Activated CD8-positive, alpha-beta T cell treated with anti-CD3 and anti-CD28 coated beads for 36 hours (primary cell): ENCODE results near the gene WWC1. TPM values are rescaled to one million over a fixed set of nuclear protein-coding genes. Genes with fewer than 3 reads are reported as not detected.

Experiments used
- ATAC-seq: fragments of 200-7000 bp; cut with Tn5 transposase; one replicate; pipeline ENCODE4 v1.10.0; 2021; ENCODE audit warnings: mild to moderate bottlenecking, moderate library complexity
- CTCF ChIA-PET: fragments of 350-600 bp; sonication (Branson Sonifier 250); formaldehyde crosslinking; loops from one replicate; lab custom pipeline; 2021; ENCODE audit warnings: antibody characterized with exemption; lab: Charles Lee
- POLR2A ChIA-PET: fragments of 350-600 bp; sonication (Branson Sonifier 250); formaldehyde crosslinking; loops from one replicate; lab custom pipeline; 2021; ENCODE audit warnings: antibody characterized with exemption; lab: Charles Lee
- DNase-seq: peaks from one replicate; pipeline ENCODE4 v3.0.0-alpha.2; 2020
- H3K27ac Mint-ChIP-seq: one replicate; pipeline ENCODE4 v1.8.0; 2021; ENCODE audit warnings: mild to moderate bottlenecking, mixed read lengths
- H3K27me3 Mint-ChIP-seq: one replicate; pipeline ENCODE4 v1.8.0; 2021; ENCODE audit warnings: mixed read lengths
- H3K36me3 Mint-ChIP-seq: one replicate; pipeline ENCODE4 v1.8.0; 2021; ENCODE audit warnings: low read depth, mixed read lengths
- H3K4me1 Mint-ChIP-seq: one replicate; pipeline ENCODE4 v1.8.0; 2021; ENCODE audit warnings: low read depth, mixed read lengths
- H3K4me3 Mint-ChIP-seq: one replicate; pipeline ENCODE4 v1.8.0; 2021; ENCODE audit warnings: mild to moderate bottlenecking, moderate library complexity, mixed read lengths
- H3K9me3 Mint-ChIP-seq: one replicate; pipeline ENCODE4 v1.8.0; 2021; ENCODE audit warnings: mixed read lengths
- CTCF ChIP-seq: fragments of 200-600 bp; IDR thresholded peaks from one replicate; pipeline ENCODE4 v1.8.0; 2022; ENCODE audit warnings: antibody characterized with exemption, mild to moderate bottlenecking
- intact Hi-C: fragments of 100-400 bp; cut with micrococcal nuclease; formaldehyde crosslinking; loops from one replicate; pipeline ENCODE4 v1.10.0; 2022
- total RNA-seq, 2 experiments: library from RNA; stranded (reverse); gene quantifications; one replicate each; pipeline ENCODE4 v1.2.3, GENCODE V29; 2021

WWC1 gene
- total RNA-seq, 2 experiments from 2014 or later, result 0.45 to 0.47 TPM

DNA sequence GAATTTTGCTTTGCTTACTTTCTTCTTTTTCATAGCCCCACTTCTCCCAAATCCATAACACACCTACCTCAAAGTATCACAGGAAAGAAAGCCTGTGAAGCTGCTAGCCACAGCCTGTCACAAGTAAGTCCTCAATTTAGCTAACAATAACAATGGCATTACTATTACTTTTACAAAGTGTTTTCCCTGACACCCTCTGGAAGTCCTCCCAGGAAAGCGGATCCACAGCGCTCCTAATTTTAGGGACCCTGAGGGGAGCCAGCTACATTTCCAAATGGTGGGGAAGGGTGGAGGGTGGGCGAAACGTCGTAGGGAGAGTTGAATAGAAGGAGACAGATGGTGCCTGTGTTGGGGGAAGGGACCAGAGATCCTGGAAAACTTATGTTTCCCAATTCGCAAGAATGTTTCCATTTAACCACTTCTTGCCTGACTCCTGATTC, 523 bp upstream of the WWC1 start:
- ChIA-PET POLR2A (no interaction called here), CTCF (no interaction called here)
- intact Hi-C loops, result no loop called here
- Mint-ChIP-seq H3K4me1 (peaks cover 5% of the 10 kb centered on the region), H3K36me3 (no peaks in the 10 kb centered on the region), H3K9me3 (no peaks in the 10 kb centered on the region), H3K27ac (no peak overlapping the region), H3K4me3 (peak overlapping the region; percentile 54), H3K27me3 (peaks cover 41% of the 10 kb centered on the region)
- ATAC-seq, result no peak
- no peak for TF ChIP-seq CTCF
- no peak for DNase-seq

- ATAC-seq (no peak), DNase-seq (no peak)
- intact Hi-C loops, result no loop called here
- ChIA-PET CTCF (no interaction called here), POLR2A (no interaction called here)
- Mint-ChIP-seq H3K9me3 (no peaks in the 10 kb centered on the region), H3K27me3 (peaks cover 40% of the 10 kb centered on the region), H3K27ac (no peak overlapping the region), H3K4me1 (peaks cover 5% of the 10 kb centered on the region), H3K4me3 (peak overlapping the region; percentile 21), H3K36me3 (no peaks in the 10 kb centered on the region)
- TF ChIP-seq CTCF, result no peak
Observed at GRCh38 chr5:168291964-168292785, 730 bp downstream of the WWC1 start.

GRCh38 chr5:168292786-168293696, 1.6 kb downstream of the WWC1 start:
- Mint-ChIP-seq H3K27me3 (peaks cover 39% of the 10 kb centered on the region), H3K4me1 (peaks cover 5% of the 10 kb centered on the region), H3K9me3 (no peaks in the 10 kb centered on the region), H3K27ac (no peak overlapping the region), H3K36me3 (no peaks in the 10 kb centered on the region), H3K4me3 (peak overlapping the region; percentile 21)
- CTCF ChIA-PET, result no interaction called here
- POLR2A ChIA-PET, result no interaction called here
- no peak for DNase-seq
- TF ChIP-seq CTCF, result no peak
- intact Hi-C loops, result no loop called here
- ATAC-seq, result no peak

DNA sequence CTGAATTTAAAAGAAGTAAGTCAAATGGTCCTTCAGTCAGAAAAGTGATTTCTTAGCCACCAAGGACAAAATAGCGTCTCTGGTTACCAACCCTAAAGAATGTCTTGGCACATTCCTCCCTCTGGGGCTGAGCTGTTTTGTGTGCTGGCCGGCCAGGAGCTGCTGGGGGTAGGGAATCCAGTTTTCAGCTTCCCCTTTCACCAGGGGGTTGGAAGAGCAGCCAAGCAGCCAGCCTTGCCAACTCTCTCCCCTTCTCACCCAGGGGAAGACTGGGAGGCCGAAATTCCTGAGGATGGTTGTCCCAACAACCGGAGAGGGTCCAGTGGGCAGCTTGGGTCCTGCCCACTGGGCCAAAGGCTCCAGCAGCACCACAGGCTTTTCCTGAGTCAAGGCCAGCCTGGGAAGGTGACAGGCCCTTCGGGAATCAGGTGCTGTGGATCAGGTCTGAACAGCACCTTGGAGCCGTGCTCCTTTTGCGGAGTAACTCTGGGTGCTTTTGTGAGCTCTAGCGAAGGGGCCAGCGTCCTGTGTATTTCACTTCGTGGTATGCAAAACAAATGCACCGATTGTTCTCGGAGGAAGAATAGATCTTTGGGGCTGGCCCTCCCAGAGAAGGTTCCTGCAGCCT, 4.2 kb downstream of the WWC1 start:
- Mint-ChIP-seq H3K36me3 (no peaks in the 10 kb centered on the region), H3K4me3 (no peak overlapping the region), H3K27me3 (peaks cover 26% of the 10 kb centered on the region), H3K9me3 (no peaks in the 10 kb centered on the region), H3K4me1 (no peaks in the 10 kb centered on the region), H3K27ac (no peak overlapping the region)
- POLR2A ChIA-PET, result no interaction called here
- no peak for DNase-seq
- ATAC-seq, result no peak
- no peak for TF ChIP-seq CTCF
- intact Hi-C loops, result no loop called here
- CTCF ChIA-PET, result no interaction called here
